Type B pancreatic cell (in vitro differentiated cells): Measurements from ENCODE around the gene SLCO3A1. TPM values are rescaled to one million over a fixed set of nuclear protein-coding genes. Genes with fewer than 3 reads are reported as not detected.

Experiments used
- DNase-seq: peaks from one replicate; pipeline ENCODE4 v3.0.0; 2021; ENCODE audit warnings: mixed read lengths; ENCODE audit not compliant: unreplicated experiment; ENCODE audit errors: extremely low spot score
- H3K27ac Mint-ChIP-seq: 2 replicates; pipeline ENCODE4 v1.8.0; 2021; ENCODE audit warnings: mild to moderate bottlenecking, mixed read lengths
- H3K27me3 Mint-ChIP-seq: 2 replicates; pipeline ENCODE4 v1.8.0; 2021; ENCODE audit warnings: mixed read lengths
- H3K36me3 Mint-ChIP-seq: 2 replicates; pipeline ENCODE4 v1.8.0; 2021; ENCODE audit warnings: mixed read lengths
- H3K4me1 Mint-ChIP-seq: one replicate; pipeline ENCODE4 v1.8.0; 2021; ENCODE audit warnings: mixed read lengths; ENCODE audit not compliant: unreplicated experiment
- H3K4me3 Mint-ChIP-seq: 2 replicates; pipeline ENCODE4 v1.8.0; 2021; ENCODE audit warnings: mild to moderate bottlenecking, mixed read lengths
- H3K9me3 Mint-ChIP-seq: 2 replicates; pipeline ENCODE4 v1.8.0; 2021; ENCODE audit warnings: mixed read lengths
- CTCF ChIP-seq: fragments of 200-600 bp; sonication (generic); conservative IDR thresholded peaks from 2 replicates; pipeline ENCODE4 v1.5.0; 2021; ENCODE audit warnings: antibody characterized with exemption, mild to moderate bottlenecking
- total RNA-seq: library from RNA; stranded (reverse); gene quantifications from 2 replicates; pipeline ENCODE4 v1.2.1, GENCODE V29; 2021; ENCODE audit warnings: low replicate concordance

SLCO3A1 gene
- total RNA-seq, 1 donor from 2014 or later: 30.9 TPM

- Mint-ChIP-seq H3K27me3 (no peaks in the 10 kb centered on the region), H3K9me3 (no peaks in the 10 kb centered on the region), H3K27ac (no peak overlapping the region), H3K4me3 (no peak overlapping the region), H3K36me3 (no peaks in the 10 kb centered on the region), H3K4me1 (peaks cover 4% of the 10 kb centered on the region)
- DNase-seq: no peak
- TF ChIP-seq CTCF: no peak
Measured at GRCh38 chr15:91881569-91882297, 28.2 kb downstream of the SLCO3A1 start.

GRCh38 chr15:91882858-91883586 is 29.5 kb downstream of the SLCO3A1 start:
- no peaks in the 10 kb centered on the region for H3K27me3 Mint-ChIP-seq
- TF ChIP-seq CTCF: no peak
- H3K27ac Mint-ChIP-seq: no peak overlapping the region
- no peaks in the 10 kb centered on the region for H3K36me3 Mint-ChIP-seq
- DNase-seq: no peak
- H3K4me3 Mint-ChIP-seq: no peak overlapping the region
- H3K4me1 Mint-ChIP-seq: peaks cover 17% of the 10 kb centered on the region
- H3K9me3 Mint-ChIP-seq: no peaks in the 10 kb centered on the region

- no peak for DNase-seq
- Mint-ChIP-seq H3K27me3 (no peaks in the 10 kb centered on the region), H3K36me3 (no peaks in the 10 kb centered on the region), H3K4me1 (peaks cover 21% of the 10 kb centered on the region), H3K27ac (no peak overlapping the region), H3K4me3 (no peak overlapping the region), H3K9me3 (no peaks in the 10 kb centered on the region)
- no peak for TF ChIP-seq CTCF
Measured at GRCh38 chr15:91884606-91885005, 31.1 kb downstream of the SLCO3A1 start.

- no peak overlapping the region for H3K27ac Mint-ChIP-seq
- H3K4me1 Mint-ChIP-seq: peaks cover 21% of the 10 kb centered on the region
- H3K4me3 Mint-ChIP-seq: no peak overlapping the region
- no peak for DNase-seq
- TF ChIP-seq CTCF: no peak
- H3K36me3 Mint-ChIP-seq: no peaks in the 10 kb centered on the region
- no peaks in the 10 kb centered on the region for H3K27me3 Mint-ChIP-seq
- H3K9me3 Mint-ChIP-seq: no peaks in the 10 kb centered on the region
Measured at GRCh38 chr15:91885054-91885453, 31.5 kb downstream of the SLCO3A1 start.

- no peak for TF ChIP-seq CTCF
- no peak for DNase-seq
- Mint-ChIP-seq H3K36me3 (no peaks in the 10 kb centered on the region), H3K4me1 (peaks cover 26% of the 10 kb centered on the region), H3K4me3 (no peak overlapping the region), H3K9me3 (no peaks in the 10 kb centered on the region), H3K27ac (no peak overlapping the region), H3K27me3 (no peaks in the 10 kb centered on the region)
Measured at GRCh38 chr15:91885714-91886270, 32.3 kb downstream of the SLCO3A1 start.
